ENCODE data around the gene FOXN1.
"Not testable (repeated sequence)": the region's sequence is repeated elsewhere in the genome, so short reads cannot be mapped to it uniquely, and the experiment has no call there.

Gene FOXN1

GRCh38 chr17:28505986-28506665 lies at the start of gene FOXN1:
TSS of gene FOXN1 (plus strand) at chr17:28506348. CDS start at chr17:28523970, 17,622 bp downstream.
- DNase-seq (ENCODE audit: low spot score), result no peak

- DNase-seq (ENCODE audit: low spot score), result no peak
Measured at GRCh38 chr17:28457890-28458289, 48.3 kb upstream of the FOXN1 start.

- not testable (repeated sequence) for DNase-seq (ENCODE audit: low spot score)
Measured at GRCh38 chr17:28458881-28459280, 47.3 kb upstream of the FOXN1 start.

- DNase-seq (ENCODE audit: low spot score), result no peak
Measured at GRCh38 chr17:28460901-28461300, 45.2 kb upstream of the FOXN1 start.

- DNase-seq (ENCODE audit: low spot score), result no peak
Measured at GRCh38 chr17:28466001-28466400, 40.1 kb upstream of the FOXN1 start.

- DNase-seq (ENCODE audit: low spot score), result no peak
Measured at GRCh38 chr17:28466521-28467048, 39.6 kb upstream of the FOXN1 start.

GRCh38 chr17:28467456-28468025 lies 38.6 kb upstream of the FOXN1 start:
- DNase-seq (ENCODE audit: low spot score), result no peak

- DNase-seq (ENCODE audit: low spot score), result not testable (repeated sequence)
Measured at GRCh38 chr17:28468033-28468735, 38.0 kb upstream of the FOXN1 start.

GRCh38 chr17:28468781-28469180 lies 37.4 kb upstream of the FOXN1 start:
- no peak for DNase-seq (ENCODE audit: low spot score)

GRCh38 chr17:28469376-28469775 lies 36.8 kb upstream of the FOXN1 start:
- DNase-seq (ENCODE audit: low spot score), result no peak

- no peak for DNase-seq (ENCODE audit: low spot score)
Measured at GRCh38 chr17:28470266-28470913, 35.8 kb upstream of the FOXN1 start.

- DNase-seq (ENCODE audit: low spot score), result no peak
Measured at GRCh38 chr17:28470914-28471366, 35.2 kb upstream of the FOXN1 start.

GRCh38 chr17:28471531-28472342 lies 34.4 kb upstream of the FOXN1 start:
- DNase-seq (ENCODE audit: low spot score), result no peak

GRCh38 chr17:28472871-28473497 lies 33.2 kb upstream of the FOXN1 start:
- no peak for DNase-seq (ENCODE audit: low spot score)

- no peak for DNase-seq (ENCODE audit: low spot score)
Measured at GRCh38 chr17:28473542-28473941, 32.6 kb upstream of the FOXN1 start, which contains the start of gene SLC13A2. TSS of gene SLC13A2 (plus strand) at chr17:28473644. CDS start at chr17:28473713, 69 bp downstream.

- DNase-seq (ENCODE audit: low spot score), result no peak
Measured at GRCh38 chr17:28474111-28474531, 32.0 kb upstream of the FOXN1 start.

- DNase-seq (ENCODE audit: low spot score), result peak; percentile 51
Measured at GRCh38 chr17:28475151-28475900, 30.8 kb upstream of the FOXN1 start.

GRCh38 chr17:28476076-28476865 lies 29.9 kb upstream of the FOXN1 start:
- DNase-seq (ENCODE audit: low spot score), result no peak

GRCh38 chr17:28477928-28478327 lies 28.2 kb upstream of the FOXN1 start:
- no peak for DNase-seq (ENCODE audit: low spot score)

All from COLO829 (cell line).